HepG2 (cell line): Measurements from ENCODE around the gene PBX2. TPM values are rescaled to one million over a fixed set of nuclear protein-coding genes. Genes with fewer than 3 reads are reported as not detected.

Experiments
- GABPB1 ChIP-seq: IDR thresholded peaks from 2 replicates; pipeline ENCODE4 v1.6.1; 2016; ENCODE audit warnings: mild to moderate bottlenecking, missing genetic modification reagents, moderate library complexity, missing compliant biosample characterization
- GPN1 ChIP-seq: sonication (generic); formaldehyde crosslinking; IDR thresholded peaks from 2 replicates; pipeline ENCODE4 v1.5.1; 2020; ENCODE audit warnings: missing genetic modification reagents, borderline replicate concordance
- JUNB ChIP-seq: sonication (generic); formaldehyde crosslinking; IDR thresholded peaks from 2 replicates; pipeline ENCODE4 v1.8.0; 2022; ENCODE audit warnings: missing genetic modification reagents, mild to moderate bottlenecking, borderline replicate concordance
- MED1 ChIP-seq: sonication (generic); formaldehyde crosslinking; IDR thresholded peaks from 2 replicates; pipeline ENCODE4 v1.4.0; 2020; ENCODE audit warnings: missing genetic modification reagents
- NR2F1 ChIP-seq, 2 experiments: fragments of 450-650 bp in 1 of 2; formaldehyde crosslinking in 1 of 2; IDR thresholded peaks; 2 replicates each; pipeline versions ENCODE4 v1.5.0 to v1.6.1; 2016 to 2020; ENCODE audit warnings: mild to moderate bottlenecking in 1 of 2, missing compliant biosample characterization in 1 of 2, missing genetic modification reagents in 1 of 2, moderate library complexity in 1 of 2
- SYNCRIP ChIP-seq: fragments of 200-400 bp; formaldehyde crosslinking; IDR thresholded peaks from 2 replicates; pipeline ENCODE4 v1.6.1; 2018; ENCODE audit warnings: mild to moderate bottlenecking, low read depth, low read length; ENCODE audit not compliant: insufficient read depth
- TBX3 ChIP-seq: fragments of 450-650 bp; IDR thresholded peaks from 2 replicates; pipeline ENCODE4 v1.6.1; 2017; ENCODE audit warnings: antibody characterized with exemption, mild to moderate bottlenecking, inconsistent platforms, borderline replicate concordance
- YY1 ChIP-seq: IDR thresholded peaks from 2 replicates; pipeline ENCODE4 v1.6.1; 2011; ENCODE audit warnings: low read length, low read depth, moderate library complexity, mild to moderate bottlenecking; ENCODE audit not compliant: insufficient read depth, insufficient replicate concordance
- ZC3H13 ChIP-seq: sonication (generic); formaldehyde crosslinking; IDR thresholded peaks from 2 replicates; pipeline ENCODE4 v1.8.1; 2023; ENCODE audit warnings: mild to moderate bottlenecking, missing genetic modification reagents, moderate library complexity
- ZFP62 ChIP-seq: sonication (generic); formaldehyde crosslinking; IDR thresholded peaks from 2 replicates; pipeline ENCODE4 v1.4.0; 2020; ENCODE audit warnings: missing genetic modification reagents
- ZNF333 ChIP-seq: sonication (generic); formaldehyde crosslinking; IDR thresholded peaks from 2 replicates; pipeline ENCODE4 v1.4.0; 2020; ENCODE audit warnings: mild to moderate bottlenecking, missing genetic modification reagents, borderline replicate concordance
- ZNF781 ChIP-seq: sonication (generic); formaldehyde crosslinking; IDR thresholded peaks from 2 replicates; pipeline ENCODE4 v1.5.1; 2020; ENCODE audit warnings: borderline replicate concordance, mild to moderate bottlenecking, missing genetic modification reagents; ENCODE audit errors: not compliant biosample characterization
- polyA plus RNA-seq, 8 experiments: library from polyadenylated mRNA; depleted of rRNA in 3 of 8; stranded (reverse) in 7 of 8; unstranded in 1 of 8; fragments of >200 nt; fragmentation: Illumina TruSeq in 4 of 8; extraction: Trizol in 4 of 8; gene quantifications; 2 replicates each; pipeline versions ENCODE4 v1.2.1 to v1.2.3, GENCODE V29; 2011 to 2016; ENCODE audit warnings: low read depth in 4 of 8, missing spikeins in 1 of 8, mixed read lengths in 1 of 8; ENCODE audit not compliant: insufficient read depth in 1 of 8
- total RNA-seq, 5 experiments: library from RNA; depleted of rRNA; stranded (reverse); fragments of >200 nt; fragmentation: Illumina TruSeq; extraction: Trizol; gene quantifications; 2 replicates each; pipeline ENCODE4 v1.2.3, GENCODE V29; 2016; ENCODE audit warnings: low read depth in 1 of 5
- TF ChIP-seq, protein P1 (sequence below): sonication (generic); formaldehyde crosslinking; IDR thresholded peaks from 2 replicates; pipeline ENCODE4 v1.9.0; 2021; ENCODE audit warnings: missing genetic modification reagents, mild to moderate bottlenecking, borderline replicate concordance
- TF ChIP-seq, protein P2 (sequence below): sonication (generic); formaldehyde crosslinking; conservative IDR thresholded peaks from 2 replicates; pipeline ENCODE4 v1.8.1; 2023; ENCODE audit warnings: missing genetic modification reagents
- TF ChIP-seq, protein P3 (sequence below): sonication (generic); formaldehyde crosslinking; IDR thresholded peaks from 2 replicates; pipeline ENCODE4 v1.4.0; 2020; ENCODE audit warnings: missing genetic modification reagents, mild to moderate bottlenecking, borderline replicate concordance
- TF ChIP-seq, protein P4 (sequence below), 2 experiments: sonication (generic) in 1 of 2; formaldehyde crosslinking in 1 of 2; IDR thresholded peaks; 2 replicates each; pipeline versions ENCODE4 v1.4.0 to v1.6.1; 2016 to 2020; ENCODE audit warnings: borderline replicate concordance in 1 of 2, low read depth in 1 of 2, mild to moderate bottlenecking in 1 of 2, missing genetic modification reagents in 1 of 2
- TF ChIP-seq, protein P5 (sequence below), 2 experiments: fragments of 450-650 bp in 1 of 2; sonication (generic) in 1 of 2; formaldehyde crosslinking; IDR thresholded peaks; 2 replicates each; pipeline versions ENCODE4 v1.5.0 to v1.8.0; 2020 to 2022; ENCODE audit warnings: mild to moderate bottlenecking in 1 of 2, missing genetic modification reagents in 1 of 2

PBX2 gene
- total and polyA plus RNA-seq, 2 of the 13 experiments (the other 11 are each of a cell fraction or from before 2014, with no cell fraction given) = 42.3 to 77.8 TPM

DNA sequence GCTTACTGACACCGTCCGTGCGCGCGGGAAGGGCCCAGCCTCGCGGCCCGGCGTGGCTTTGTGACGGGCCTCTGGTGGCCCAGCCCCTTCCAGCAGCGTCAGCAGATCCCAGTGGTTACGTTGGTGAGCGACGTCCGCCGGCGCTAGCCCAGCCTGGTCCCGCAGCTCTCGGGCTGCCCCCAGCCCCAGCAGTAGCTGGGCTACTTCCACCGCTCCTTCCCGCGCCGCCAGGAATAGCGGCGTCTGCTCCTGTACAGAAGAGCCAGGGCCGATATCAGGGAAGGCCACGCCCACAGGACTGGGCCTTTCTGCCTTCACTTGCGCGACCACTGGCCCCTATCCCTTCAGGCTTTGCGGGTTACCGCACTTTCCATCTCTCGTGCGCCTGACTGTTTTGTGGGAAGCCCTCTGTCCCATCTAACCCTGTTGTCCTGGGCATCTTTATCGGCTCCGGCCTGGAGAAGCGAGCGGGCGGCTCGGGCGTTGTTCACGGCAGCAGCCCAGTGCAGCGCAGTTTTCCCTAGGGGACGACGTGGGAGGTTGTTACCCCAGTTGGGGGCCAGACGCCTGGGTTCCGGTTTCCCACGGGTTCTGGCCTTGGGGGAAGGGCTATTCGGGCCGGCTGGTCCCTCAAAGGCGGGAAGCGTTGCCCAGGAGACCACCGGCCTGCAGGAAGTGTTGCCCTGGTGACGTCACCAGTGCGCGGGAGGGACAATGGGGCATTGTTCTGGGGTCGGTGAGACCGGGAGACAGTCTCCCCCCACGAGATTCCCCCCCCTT lies 6.1 kb upstream of the PBX2 start (continued):
- TF ChIP-seq, protein P1, sequence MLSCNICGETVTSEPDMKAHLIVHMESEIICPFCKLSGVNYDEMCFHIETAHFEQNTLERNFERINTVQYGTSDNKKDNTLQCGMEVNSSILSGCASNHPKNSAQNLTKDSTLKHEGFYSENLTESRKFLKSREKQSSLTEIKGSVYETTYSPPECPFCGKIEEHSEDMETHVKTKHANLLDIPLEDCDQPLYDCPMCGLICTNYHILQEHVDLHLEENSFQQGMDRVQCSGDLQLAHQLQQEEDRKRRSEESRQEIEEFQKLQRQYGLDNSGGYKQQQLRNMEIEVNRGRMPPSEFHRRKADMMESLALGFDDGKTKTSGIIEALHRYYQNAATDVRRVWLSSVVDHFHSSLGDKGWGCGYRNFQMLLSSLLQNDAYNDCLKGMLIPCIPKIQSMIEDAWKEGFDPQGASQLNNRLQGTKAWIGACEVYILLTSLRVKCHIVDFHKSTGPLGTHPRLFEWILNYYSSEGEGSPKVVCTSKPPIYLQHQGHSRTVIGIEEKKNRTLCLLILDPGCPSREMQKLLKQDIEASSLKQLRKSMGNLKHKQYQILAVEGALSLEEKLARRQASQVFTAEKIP (CRISPR knock-in tag) = no peak
- TF ChIP-seq SYNCRIP (no peak), MED1 (CRISPR knock-in tag) (peak; percentile 72; the same call in 1 of the 2 replicates), GABPB1 (CRISPR knock-in tag) (peak; percentile 90), ZNF781 (peak; percentile 84), GPN1 (CRISPR knock-in tag) (no peak), YY1 (peak; percentile 46), ZC3H13 (CRISPR knock-in tag) (peak; percentile 78; the same call in 1 of the 2 replicates), NR2F1 (CRISPR knock-in tag; IDR thresholded peaks at IDR 0.05) (no peak), TBX3 (peak; percentile 34; the same call in 1 of the 2 replicates), ZFP62 (CRISPR knock-in tag) (no peak), JUNB (CRISPR knock-in tag) (no peak), ZNF333 (CRISPR knock-in tag) (no peak; the same call in 1 of the 2 replicates)
- TF ChIP-seq, protein P2, sequence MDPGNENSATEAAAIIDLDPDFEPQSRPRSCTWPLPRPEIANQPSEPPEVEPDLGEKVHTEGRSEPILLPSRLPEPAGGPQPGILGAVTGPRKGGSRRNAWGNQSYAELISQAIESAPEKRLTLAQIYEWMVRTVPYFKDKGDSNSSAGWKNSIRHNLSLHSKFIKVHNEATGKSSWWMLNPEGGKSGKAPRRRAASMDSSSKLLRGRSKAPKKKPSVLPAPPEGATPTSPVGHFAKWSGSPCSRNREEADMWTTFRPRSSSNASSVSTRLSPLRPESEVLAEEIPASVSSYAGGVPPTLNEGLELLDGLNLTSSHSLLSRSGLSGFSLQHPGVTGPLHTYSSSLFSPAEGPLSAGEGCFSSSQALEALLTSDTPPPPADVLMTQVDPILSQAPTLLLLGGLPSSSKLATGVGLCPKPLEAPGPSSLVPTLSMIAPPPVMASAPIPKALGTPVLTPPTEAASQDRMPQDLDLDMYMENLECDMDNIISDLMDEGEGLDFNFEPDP (CRISPR knock-in tag) = 0 out of 2 replicates have a peak, but pooled peaks have one; percentile 85
- TF ChIP-seq, protein P3, sequence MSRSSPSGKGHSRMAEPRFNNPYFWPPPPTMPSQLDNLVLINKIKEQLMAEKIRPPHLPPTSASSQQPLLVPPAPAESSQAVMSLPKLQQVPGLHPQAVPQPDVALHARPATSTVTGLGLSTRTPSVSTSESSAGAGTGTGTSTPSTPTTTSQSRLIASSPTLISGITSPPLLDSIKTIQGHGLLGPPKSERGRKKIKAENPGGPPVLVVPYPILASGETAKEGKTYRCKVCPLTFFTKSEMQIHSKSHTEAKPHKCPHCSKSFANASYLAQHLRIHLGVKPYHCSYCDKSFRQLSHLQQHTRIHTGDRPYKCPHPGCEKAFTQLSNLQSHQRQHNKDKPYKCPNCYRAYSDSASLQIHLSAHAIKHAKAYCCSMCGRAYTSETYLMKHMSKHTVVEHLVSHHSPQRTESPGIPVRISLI (CRISPR knock-in tag) = no peak; the same call in 1 of the 2 replicates
- TF ChIP-seq, protein P4, sequence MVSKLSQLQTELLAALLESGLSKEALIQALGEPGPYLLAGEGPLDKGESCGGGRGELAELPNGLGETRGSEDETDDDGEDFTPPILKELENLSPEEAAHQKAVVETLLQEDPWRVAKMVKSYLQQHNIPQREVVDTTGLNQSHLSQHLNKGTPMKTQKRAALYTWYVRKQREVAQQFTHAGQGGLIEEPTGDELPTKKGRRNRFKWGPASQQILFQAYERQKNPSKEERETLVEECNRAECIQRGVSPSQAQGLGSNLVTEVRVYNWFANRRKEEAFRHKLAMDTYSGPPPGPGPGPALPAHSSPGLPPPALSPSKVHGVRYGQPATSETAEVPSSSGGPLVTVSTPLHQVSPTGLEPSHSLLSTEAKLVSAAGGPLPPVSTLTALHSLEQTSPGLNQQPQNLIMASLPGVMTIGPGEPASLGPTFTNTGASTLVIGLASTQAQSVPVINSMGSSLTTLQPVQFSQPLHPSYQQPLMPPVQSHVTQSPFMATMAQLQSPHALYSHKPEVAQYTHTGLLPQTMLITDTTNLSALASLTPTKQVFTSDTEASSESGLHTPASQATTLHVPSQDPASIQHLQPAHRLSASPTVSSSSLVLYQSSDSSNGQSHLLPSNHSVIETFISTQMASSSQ (IDR thresholded peaks at IDR 0.05; ENCODE audit: low read depth) = 0 out of 2 replicates have a peak, but pooled peaks have one; percentile 17
- TF ChIP-seq, protein P4 (CRISPR knock-in tag; IDR thresholded peaks at IDR 0.05; ENCODE audit: borderline replicate concordance) = no peak
- TF ChIP-seq, protein P5, sequence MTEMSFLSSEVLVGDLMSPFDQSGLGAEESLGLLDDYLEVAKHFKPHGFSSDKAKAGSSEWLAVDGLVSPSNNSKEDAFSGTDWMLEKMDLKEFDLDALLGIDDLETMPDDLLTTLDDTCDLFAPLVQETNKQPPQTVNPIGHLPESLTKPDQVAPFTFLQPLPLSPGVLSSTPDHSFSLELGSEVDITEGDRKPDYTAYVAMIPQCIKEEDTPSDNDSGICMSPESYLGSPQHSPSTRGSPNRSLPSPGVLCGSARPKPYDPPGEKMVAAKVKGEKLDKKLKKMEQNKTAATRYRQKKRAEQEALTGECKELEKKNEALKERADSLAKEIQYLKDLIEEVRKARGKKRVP (CRISPR knock-in tag; IDR thresholded peaks at IDR 0.05) = 0 out of 4 replicates have a peak, but pooled peaks of 1 of the 2 experiments have one; percentile 29
